ENCODE measurements around the gene USP37.
A peak's percentile ranks its signal among the peaks of the same experiment; 100 is the strongest.

USP37 gene

GRCh38 chr2:218444692-218445357 is 123.3 kb downstream of the USP37 start:
- H3K4me2 ChIP-seq (ENCODE audit: low read length, poor library complexity, severe bottlenecking) = no peak overlapping the region
- H3K4me1 ChIP-seq (ENCODE audit: control insufficient read depth, insufficient read depth, low read depth, low read length) = no peaks in the 10 kb centered on the region
- no peak overlapping the region for H4K91ac ChIP-seq (ENCODE audit: low read length)
- 98% methylated on average over 5 of the region's 7 CpGs for WGBS
- H2BK15ac ChIP-seq (ENCODE audit: low read depth, poor library complexity, severe bottlenecking) = no peak overlapping the region
- no peak overlapping the region for H4K8ac ChIP-seq (ENCODE audit: low read length)
- H3K14ac ChIP-seq (ENCODE audit: low read length in 2 of 2) = no peak overlapping the region
- H3K23ac ChIP-seq (ENCODE audit: low read length in 2 of 2) = no peak overlapping the region
- no peaks in the 10 kb centered on the region for H3K9me3 ChIP-seq (ENCODE audit: control insufficient read depth, low read length)
- no peak overlapping the region for H2BK12ac ChIP-seq (ENCODE audit: low read length in 2 of 2)
- H3K79me1 ChIP-seq (replicated peaks; ENCODE audit: low read length, poor library complexity, severe bottlenecking) = no peaks in the 10 kb centered on the region
- no peak overlapping the region for H3K18ac ChIP-seq (ENCODE audit: low read depth in 1 of 2, low read length in 2 of 2)
- no peak overlapping the region for H3K4ac ChIP-seq (ENCODE audit: low read depth in 1 of 2, low read length in 2 of 2)
- H3K27me3 ChIP-seq (ENCODE audit: control insufficient read depth in 1 of 2, insufficient read depth in 1 of 2, low read length in 2 of 2) = no peaks in the 10 kb centered on the region
- no peak overlapping the region for H2AK5ac ChIP-seq (ENCODE audit: low read length, severe bottlenecking)
- H3K36me3 ChIP-seq (ENCODE audit: control insufficient read depth in 1 of 2, insufficient read depth in 2 of 2, low read depth in 1 of 2, low read length in 2 of 2) = peaks cover 3 to 15% of the 10 kb centered on the region in 2 experiments
- H2BK120ac ChIP-seq (ENCODE audit: low read depth, low read length) = no peak overlapping the region
- H2AFZ ChIP-seq (ENCODE audit: low read depth, low read length) = no peak overlapping the region
- no peak for DNase-seq
- no peak overlapping the region for H3K4me3 ChIP-seq (ENCODE audit: insufficient read depth in 1 of 2, low read depth in 1 of 2, low read length in 2 of 2)
- H3K27ac ChIP-seq (ENCODE audit: low read length, poor library complexity, severe bottlenecking) = no peak overlapping the region
- H3K9ac ChIP-seq (ENCODE audit: low read length) = no peak overlapping the region
- no peak overlapping the region for H2BK5ac ChIP-seq (ENCODE audit: low read depth, low read length, poor library complexity, severe bottlenecking)

- Histone ChIP-seq H3K9ac (ENCODE audit: low read length) (no peak overlapping the region), H3K9me3 (ENCODE audit: control insufficient read depth, low read length) (no peaks in the 10 kb centered on the region), H2BK120ac (ENCODE audit: low read depth, low read length) (no peak overlapping the region), H2BK5ac (ENCODE audit: low read depth, low read length, poor library complexity, severe bottlenecking) (no peak overlapping the region), H4K8ac (ENCODE audit: low read length) (no peak overlapping the region), H2AK5ac (ENCODE audit: low read length, severe bottlenecking) (no peak overlapping the region), H3K23ac (ENCODE audit: low read length in 2 of 2) (no peak overlapping the region), H3K36me3 (ENCODE audit: control insufficient read depth in 1 of 2, insufficient read depth in 2 of 2, low read depth in 1 of 2, low read length in 2 of 2) (no peaks in the 10 kb centered on the region), H3K4ac (ENCODE audit: low read depth in 1 of 2, low read length in 2 of 2) (no peak overlapping the region), H3K4me3 (ENCODE audit: insufficient read depth in 1 of 2, low read depth in 1 of 2, low read length in 2 of 2) (no peak overlapping the region), H2BK15ac (ENCODE audit: low read depth, poor library complexity, severe bottlenecking) (no peak overlapping the region), H4K91ac (ENCODE audit: low read length) (no peak overlapping the region), H2BK12ac (ENCODE audit: low read length in 2 of 2) (no peak overlapping the region), H3K4me2 (ENCODE audit: low read length, poor library complexity, severe bottlenecking) (no peak overlapping the region), H3K79me1 (replicated peaks; ENCODE audit: low read length, poor library complexity, severe bottlenecking) (no peaks in the 10 kb centered on the region), H2AFZ (ENCODE audit: low read depth, low read length) (no peak overlapping the region), H3K27ac (ENCODE audit: low read length, poor library complexity, severe bottlenecking) (no peak overlapping the region), H3K27me3 (ENCODE audit: control insufficient read depth in 1 of 2, insufficient read depth in 1 of 2, low read length in 2 of 2) (no peaks in the 10 kb centered on the region), H3K18ac (ENCODE audit: low read depth in 1 of 2, low read length in 2 of 2) (no peak overlapping the region), H3K14ac (ENCODE audit: low read length in 2 of 2) (no peak overlapping the region), H3K4me1 (ENCODE audit: control insufficient read depth, insufficient read depth, low read depth, low read length) (no peaks in the 10 kb centered on the region)
- 93% methylated on average over 3 of the region's 4 CpGs for WGBS
- peak; percentile 22 for DNase-seq
These were observed 129.6 kb downstream of the USP37 start for GRCh38 chr2:218438596-218438995.

GRCh38 chr2:218437969-218438368 is 130.2 kb downstream of the USP37 start:
- no peak overlapping the region for H3K4ac ChIP-seq (ENCODE audit: low read depth in 1 of 2, low read length in 2 of 2)
- H3K4me2 ChIP-seq (ENCODE audit: low read length, poor library complexity, severe bottlenecking) = no peak overlapping the region
- H2BK12ac ChIP-seq (ENCODE audit: low read length in 2 of 2) = no peak overlapping the region
- H3K27me3 ChIP-seq (ENCODE audit: control insufficient read depth in 1 of 2, insufficient read depth in 1 of 2, low read length in 2 of 2) = no peaks in the 10 kb centered on the region
- H2BK120ac ChIP-seq (ENCODE audit: low read depth, low read length) = no peak overlapping the region
- no peak overlapping the region for H3K14ac ChIP-seq (ENCODE audit: low read length in 2 of 2)
- no peak overlapping the region for H2BK15ac ChIP-seq (ENCODE audit: low read depth, poor library complexity, severe bottlenecking)
- H2BK5ac ChIP-seq (ENCODE audit: low read depth, low read length, poor library complexity, severe bottlenecking) = no peak overlapping the region
- H3K9me3 ChIP-seq (ENCODE audit: control insufficient read depth, low read length) = no peaks in the 10 kb centered on the region
- H3K79me1 ChIP-seq (replicated peaks; ENCODE audit: low read length, poor library complexity, severe bottlenecking) = no peaks in the 10 kb centered on the region
- DNase-seq = no peak
- no peak overlapping the region for H4K8ac ChIP-seq (ENCODE audit: low read length)
- no peak overlapping the region for H2AFZ ChIP-seq (ENCODE audit: low read depth, low read length)
- no peak overlapping the region for H2AK5ac ChIP-seq (ENCODE audit: low read length, severe bottlenecking)
- no peaks in the 10 kb centered on the region for H3K36me3 ChIP-seq (ENCODE audit: control insufficient read depth in 1 of 2, insufficient read depth in 2 of 2, low read depth in 1 of 2, low read length in 2 of 2)
- H3K4me3 ChIP-seq (ENCODE audit: insufficient read depth in 1 of 2, low read depth in 1 of 2, low read length in 2 of 2) = no peak overlapping the region
- H3K27ac ChIP-seq (ENCODE audit: low read length, poor library complexity, severe bottlenecking) = no peak overlapping the region
- H4K91ac ChIP-seq (ENCODE audit: low read length) = no peak overlapping the region
- WGBS = 100% methylated on average over 1 of the region's 1 CpG
- no peak overlapping the region for H3K18ac ChIP-seq (ENCODE audit: low read depth in 1 of 2, low read length in 2 of 2)
- H3K9ac ChIP-seq (ENCODE audit: low read length) = no peak overlapping the region
- H3K23ac ChIP-seq (ENCODE audit: low read length in 2 of 2) = no peak overlapping the region
- H3K4me1 ChIP-seq (ENCODE audit: control insufficient read depth, insufficient read depth, low read depth, low read length) = no peaks in the 10 kb centered on the region

- H3K9ac ChIP-seq (ENCODE audit: low read length) = no peak overlapping the region
- H3K23ac ChIP-seq (ENCODE audit: low read length in 2 of 2) = no peak overlapping the region
- H4K91ac ChIP-seq (ENCODE audit: low read length) = no peak overlapping the region
- no peaks in the 10 kb centered on the region for H3K36me3 ChIP-seq (ENCODE audit: control insufficient read depth in 1 of 2, insufficient read depth in 2 of 2, low read depth in 1 of 2, low read length in 2 of 2)
- H2BK120ac ChIP-seq (ENCODE audit: low read depth, low read length) = no peak overlapping the region
- DNase-seq = no peak
- H3K14ac ChIP-seq (ENCODE audit: low read length in 2 of 2) = no peak overlapping the region
- no peak overlapping the region for H3K4ac ChIP-seq (ENCODE audit: low read depth in 1 of 2, low read length in 2 of 2)
- H3K4me2 ChIP-seq (ENCODE audit: low read length, poor library complexity, severe bottlenecking) = no peak overlapping the region
- H3K9me3 ChIP-seq (ENCODE audit: control insufficient read depth, low read length) = no peaks in the 10 kb centered on the region
- no peaks in the 10 kb centered on the region for H3K4me1 ChIP-seq (ENCODE audit: control insufficient read depth, insufficient read depth, low read depth, low read length)
- 88% methylated on average over 5 of the region's 5 CpGs for WGBS
- H2BK15ac ChIP-seq (ENCODE audit: low read depth, poor library complexity, severe bottlenecking) = no peak overlapping the region
- no peak overlapping the region for H3K4me3 ChIP-seq (ENCODE audit: insufficient read depth in 1 of 2, low read depth in 1 of 2, low read length in 2 of 2)
- H2BK5ac ChIP-seq (ENCODE audit: low read depth, low read length, poor library complexity, severe bottlenecking) = no peak overlapping the region
- no peak overlapping the region for H4K8ac ChIP-seq (ENCODE audit: low read length)
- H3K79me1 ChIP-seq (replicated peaks; ENCODE audit: low read length, poor library complexity, severe bottlenecking) = no peaks in the 10 kb centered on the region
- H3K27ac ChIP-seq (ENCODE audit: low read length, poor library complexity, severe bottlenecking) = no peak overlapping the region
- no peak overlapping the region for H2BK12ac ChIP-seq (ENCODE audit: low read length in 2 of 2)
- H2AFZ ChIP-seq (ENCODE audit: low read depth, low read length) = no peak overlapping the region
- peaks cover 9% of the 10 kb centered on the region in 2 experiments for H3K27me3 ChIP-seq (ENCODE audit: control insufficient read depth in 1 of 2, insufficient read depth in 1 of 2, low read length in 2 of 2)
- no peak overlapping the region for H2AK5ac ChIP-seq (ENCODE audit: low read length, severe bottlenecking)
- no peak overlapping the region for H3K18ac ChIP-seq (ENCODE audit: low read depth in 1 of 2, low read length in 2 of 2)
These were observed 131.2 kb downstream of the USP37 start for GRCh38 chr2:218436992-218437391.

Data from mesenchymal stem cell (in vitro differentiated cells and primary cell).